Measurements from ENCODE around the gene PEF1. TPM values are rescaled to one million over a fixed set of nuclear protein-coding genes. Genes with fewer than 3 reads are reported as not detected.

The PEF1 gene
- total RNA-seq, 1 donor from 2014 or later = 34.9 TPM

DNA sequence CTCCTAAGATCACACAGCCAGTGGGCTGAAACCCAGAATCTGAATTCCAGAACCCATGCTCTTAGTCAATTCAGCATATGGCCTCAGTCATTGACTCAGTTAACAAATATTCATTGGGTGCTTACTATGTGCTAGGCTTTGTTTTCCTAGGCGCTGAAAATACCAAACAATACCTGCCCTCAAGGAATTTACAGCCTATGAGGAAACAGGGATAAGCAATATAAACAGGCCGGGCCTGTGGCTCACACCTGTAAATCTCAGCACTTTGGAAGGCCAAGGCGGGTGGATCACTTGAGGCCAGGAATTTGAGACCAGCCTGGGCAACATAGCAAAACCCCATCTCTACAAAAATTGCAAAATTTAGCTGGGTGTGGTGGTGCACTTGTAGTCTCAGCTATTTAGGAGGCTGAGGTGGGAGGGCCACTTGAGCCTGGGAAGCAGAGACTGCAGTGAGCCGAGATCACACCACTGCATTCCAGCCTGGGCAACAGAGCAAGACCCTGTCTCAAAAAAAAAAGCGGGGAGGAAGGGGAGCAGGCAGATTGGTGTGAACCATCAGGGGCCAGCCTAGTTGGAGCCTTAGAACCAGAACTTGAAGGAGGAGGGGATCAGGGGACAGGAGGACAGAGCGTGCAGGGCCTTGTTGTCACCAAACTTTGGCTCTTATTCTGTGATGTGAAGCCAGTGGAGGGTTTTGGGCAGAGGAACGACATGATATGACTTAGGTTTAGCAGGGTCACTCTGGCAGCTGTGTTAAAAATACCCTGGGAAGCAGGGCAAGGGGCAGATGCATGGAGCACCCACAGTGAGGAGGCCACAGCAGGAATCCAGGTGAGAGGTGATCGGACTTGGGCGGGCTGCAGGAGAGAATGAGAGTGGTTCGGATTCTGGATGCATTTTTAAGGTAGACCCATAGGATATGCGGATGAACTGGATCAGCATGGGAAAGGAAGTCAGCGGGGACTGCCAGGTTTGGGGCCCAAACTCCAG, 62.6 kb downstream of the PEF1 start:
- ATAC-seq = peak; percentile 70
- DNase-seq (ENCODE audit: missing footprints) = no peak
- intact Hi-C loops (cut with DNase I) = loop anchor here (5.0 kb wide), 1 partner anchor 45 kb away; no protein-coding TSS in a partner anchor

DNA sequence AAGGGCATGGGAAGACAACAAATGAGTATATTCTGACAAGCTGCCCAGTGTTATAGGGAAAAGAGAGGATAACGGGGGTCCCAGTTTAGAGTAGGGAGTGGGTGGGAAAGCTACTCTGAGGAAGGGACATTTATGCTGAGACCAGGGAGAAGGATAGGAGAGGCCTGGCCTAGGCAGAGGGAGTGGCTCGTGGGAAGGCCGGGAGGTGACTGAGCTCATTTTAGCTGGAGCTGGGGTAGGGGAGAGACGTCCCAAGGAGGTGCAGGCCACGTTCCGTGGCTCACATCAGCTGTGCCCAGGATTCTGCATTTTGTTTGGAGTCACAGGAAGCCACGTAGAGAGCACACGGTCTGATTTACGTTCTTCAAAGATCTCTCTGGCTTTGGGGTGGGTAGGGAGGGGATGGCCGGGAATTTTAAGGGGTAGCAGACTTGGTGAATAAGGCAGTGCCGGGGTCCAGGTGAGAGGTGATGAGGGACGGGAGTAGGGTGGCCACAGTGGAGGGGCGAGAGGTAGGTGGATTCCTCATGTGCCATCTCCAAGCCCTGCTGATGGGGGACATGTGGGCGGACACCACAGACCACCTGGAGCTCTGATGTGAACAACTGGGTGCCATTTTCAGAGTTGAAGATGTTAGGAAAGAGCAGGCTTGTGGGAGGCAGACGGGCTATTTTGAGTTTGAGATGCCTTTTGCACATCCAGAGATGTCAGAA, 63.6 kb downstream of the PEF1 start:
- DNase-seq (ENCODE audit: missing footprints) (no peak), ATAC-seq (no peak)
- intact Hi-C loops (cut with DNase I) = loop anchor here (5.0 kb wide), 1 partner anchor 46 kb away; no protein-coding TSS in a partner anchor

DNA sequence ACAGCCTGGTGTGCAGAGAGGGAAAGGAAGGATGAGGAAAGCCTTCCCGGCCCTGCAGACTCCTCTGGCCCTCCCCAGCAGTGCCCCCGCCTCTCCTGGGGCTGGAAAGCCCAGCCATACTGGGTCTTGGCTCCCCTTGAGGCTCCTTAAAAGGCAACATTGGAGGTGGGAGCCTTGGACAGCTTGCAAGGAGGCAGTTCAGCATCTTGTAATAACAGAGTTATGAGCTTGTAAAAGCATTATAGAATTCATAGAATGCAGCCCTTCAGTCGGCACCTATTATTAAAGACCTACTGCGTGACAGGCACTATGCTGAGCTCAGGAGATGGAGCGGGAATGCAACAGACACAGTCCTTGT, 64.2 kb downstream of the PEF1 start:
- no peak for DNase-seq (ENCODE audit: missing footprints)
- intact Hi-C loops (cut with DNase I) = loop anchor here (5.0 kb wide), 1 partner anchor 47 kb away; no protein-coding TSS in a partner anchor

More for the DNA sequence above, 64.2 kb downstream of the PEF1 start:
- ATAC-seq = no peak

Other genes with a start within 250 kb of the PEF1 start
- 1.7 TPM for gene SERINC2, start 231.7 kb downstream of the PEF1 start, total RNA-seq
- 273 TPM for gene TINAGL1, start 68.4 kb downstream of the PEF1 start, total RNA-seq
- 0.49 TPM for gene HCRTR1, start 27.2 kb downstream of the PEF1 start, total RNA-seq
- 12.7 TPM for gene COL16A1, start 59.1 kb upstream of the PEF1 start, total RNA-seq
- 16.1 TPM for gene ADGRB2, start 119.5 kb upstream of the PEF1 start, total RNA-seq
- not detected for gene SPOCD1, start 171.1 kb upstream of the PEF1 start, total RNA-seq